ENCODE data around the gene ZNF366.

The ZNF366 gene

DNA sequence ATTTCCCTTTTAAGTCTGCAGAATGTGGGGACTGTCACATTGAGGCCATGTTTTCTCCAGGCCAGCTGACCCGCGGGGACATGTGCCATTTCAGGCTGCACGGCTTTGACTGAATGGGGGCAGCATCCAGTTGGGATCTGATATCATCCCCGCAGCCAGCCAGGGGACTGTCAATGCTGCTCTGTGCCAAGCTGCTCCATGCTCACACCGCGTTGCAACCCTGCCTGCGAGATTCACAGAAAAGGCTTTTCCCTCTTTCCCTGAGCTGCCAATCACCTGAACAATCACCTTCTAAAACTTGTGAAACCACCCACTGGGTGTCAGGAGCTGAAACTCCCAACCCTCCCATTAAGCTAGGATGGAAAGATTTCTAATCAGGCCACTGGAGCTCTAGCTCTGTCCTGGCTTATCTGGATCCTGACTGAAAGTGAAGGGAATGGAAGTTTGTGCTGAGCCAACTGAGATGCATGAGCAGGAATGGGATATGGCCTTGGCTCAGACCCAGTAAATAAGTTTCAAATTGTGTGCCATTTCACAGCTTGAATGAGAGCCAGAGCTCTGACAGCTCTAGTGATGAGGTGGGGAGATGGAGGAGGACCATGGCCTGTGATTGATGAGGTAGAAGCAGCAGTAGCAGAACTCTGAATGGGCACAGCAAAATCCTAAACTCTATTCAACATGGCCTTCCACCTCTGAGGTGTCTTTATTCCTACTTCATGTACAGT, 34.5 kb upstream of the ZNF366 start:
- no peak overlapping the region for H3K4me3 ChIP-seq (ENCODE audit: low read depth, low read length)
- no peaks in the 10 kb centered on the region for H3K27me3 ChIP-seq (ENCODE audit: control insufficient read depth, insufficient read depth, low read length)
- TF ChIP-seq, protein P1, sequence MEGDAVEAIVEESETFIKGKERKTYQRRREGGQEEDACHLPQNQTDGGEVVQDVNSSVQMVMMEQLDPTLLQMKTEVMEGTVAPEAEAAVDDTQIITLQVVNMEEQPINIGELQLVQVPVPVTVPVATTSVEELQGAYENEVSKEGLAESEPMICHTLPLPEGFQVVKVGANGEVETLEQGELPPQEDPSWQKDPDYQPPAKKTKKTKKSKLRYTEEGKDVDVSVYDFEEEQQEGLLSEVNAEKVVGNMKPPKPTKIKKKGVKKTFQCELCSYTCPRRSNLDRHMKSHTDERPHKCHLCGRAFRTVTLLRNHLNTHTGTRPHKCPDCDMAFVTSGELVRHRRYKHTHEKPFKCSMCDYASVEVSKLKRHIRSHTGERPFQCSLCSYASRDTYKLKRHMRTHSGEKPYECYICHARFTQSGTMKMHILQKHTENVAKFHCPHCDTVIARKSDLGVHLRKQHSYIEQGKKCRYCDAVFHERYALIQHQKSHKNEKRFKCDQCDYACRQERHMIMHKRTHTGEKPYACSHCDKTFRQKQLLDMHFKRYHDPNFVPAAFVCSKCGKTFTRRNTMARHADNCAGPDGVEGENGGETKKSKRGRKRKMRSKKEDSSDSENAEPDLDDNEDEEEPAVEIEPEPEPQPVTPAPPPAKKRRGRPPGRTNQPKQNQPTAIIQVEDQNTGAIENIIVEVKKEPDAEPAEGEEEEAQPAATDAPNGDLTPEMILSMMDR (IDR thresholded peaks at IDR 0.05), result no peak
- H3K9ac ChIP-seq, result no peak overlapping the region
- H3K79me2 ChIP-seq, result no peaks in the 10 kb centered on the region
- no peak overlapping the region for H3K27ac ChIP-seq
- H2AFZ ChIP-seq, result peak overlapping the region; percentile 72
- no peaks in the 10 kb centered on the region for H3K36me3 ChIP-seq (ENCODE audit: control insufficient read depth, insufficient read depth, low read length)
- peaks cover 9% of the 10 kb centered on the region for H3K4me1 ChIP-seq
- no peak overlapping the region for H3K4me2 ChIP-seq (ENCODE audit: low read length)
- H3K9me3 ChIP-seq (ENCODE audit: control insufficient read depth, low read length), result no peaks in the 10 kb centered on the region

DNA sequence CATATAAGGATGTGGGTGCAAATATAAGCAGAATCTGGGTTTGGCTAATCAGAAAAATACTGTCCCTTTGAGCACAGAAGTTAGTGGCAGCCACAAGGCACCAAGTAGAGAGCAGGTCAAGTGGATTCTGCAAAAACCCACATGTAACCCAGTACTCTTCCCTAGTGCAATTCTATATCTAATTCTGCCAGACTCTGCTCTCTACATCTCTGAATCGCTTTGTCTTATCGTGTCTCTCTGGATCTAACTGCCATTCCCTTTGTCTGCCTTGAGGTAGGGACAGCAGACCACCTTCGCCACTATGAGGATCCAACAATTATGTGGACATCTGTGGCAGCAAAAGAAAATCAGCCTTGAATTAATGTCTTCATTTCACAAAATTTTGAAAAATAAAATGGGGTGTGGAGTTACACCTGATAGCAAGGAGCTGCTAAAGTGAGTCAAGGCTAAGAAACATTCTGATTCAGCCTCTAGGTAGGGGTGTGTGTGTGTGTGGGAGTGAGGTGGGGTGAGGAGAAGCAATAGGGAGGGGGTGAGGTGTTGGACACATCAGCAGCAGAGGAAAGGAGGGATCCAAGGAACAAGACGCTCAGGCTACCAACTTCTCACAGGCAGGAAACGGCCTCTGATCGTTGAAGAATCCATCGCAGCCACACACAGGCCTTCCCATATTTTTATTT, 33.7 kb upstream of the ZNF366 start:
- Histone ChIP-seq H3K4me3 (ENCODE audit: low read depth, low read length) (no peak overlapping the region), H3K9ac (no peak overlapping the region), H3K4me1 (peaks cover 9% of the 10 kb centered on the region), H3K79me2 (no peaks in the 10 kb centered on the region), H2AFZ (peak overlapping the region; percentile 72), H3K36me3 (ENCODE audit: control insufficient read depth, insufficient read depth, low read length) (no peaks in the 10 kb centered on the region), H3K9me3 (ENCODE audit: control insufficient read depth, low read length) (no peaks in the 10 kb centered on the region), H3K27me3 (ENCODE audit: control insufficient read depth, insufficient read depth, low read length) (no peaks in the 10 kb centered on the region), H3K4me2 (ENCODE audit: low read length) (no peak overlapping the region), H3K27ac (no peak overlapping the region)
- TF ChIP-seq, protein P1 (IDR thresholded peaks at IDR 0.05), result no peak

DNA sequence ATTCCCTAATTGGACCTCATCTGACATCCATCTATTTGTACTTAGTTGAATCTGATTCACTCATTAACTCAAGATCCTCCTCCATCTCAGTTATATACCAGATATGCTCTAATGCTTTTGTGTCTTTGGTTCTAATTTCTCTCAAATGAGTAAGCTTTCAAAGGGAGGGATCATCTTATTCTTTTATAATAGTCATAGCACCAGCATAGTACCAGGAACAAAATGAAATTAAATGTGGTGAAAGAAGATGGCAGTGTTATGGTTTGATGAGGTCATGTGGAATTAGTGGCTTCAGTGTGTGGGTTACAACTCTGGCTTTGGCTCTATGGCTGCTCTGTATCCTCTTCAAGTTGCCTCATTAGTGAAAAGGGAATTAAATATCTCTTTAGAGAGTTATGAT, 32.5 kb upstream of the ZNF366 start:
- TF ChIP-seq, protein P1 (IDR thresholded peaks at IDR 0.05), result no peak
- Histone ChIP-seq H3K4me3 (ENCODE audit: low read depth, low read length) (no peak overlapping the region), H3K9me3 (ENCODE audit: control insufficient read depth, low read length) (no peaks in the 10 kb centered on the region), H3K27me3 (ENCODE audit: control insufficient read depth, insufficient read depth, low read length) (no peaks in the 10 kb centered on the region), H3K79me2 (no peaks in the 10 kb centered on the region), H3K4me2 (ENCODE audit: low read length) (no peak overlapping the region), H3K9ac (no peak overlapping the region), H3K27ac (no peak overlapping the region), H3K4me1 (peaks cover 9% of the 10 kb centered on the region), H2AFZ (no peak overlapping the region), H3K36me3 (ENCODE audit: control insufficient read depth, insufficient read depth, low read length) (no peaks in the 10 kb centered on the region)

DNA sequence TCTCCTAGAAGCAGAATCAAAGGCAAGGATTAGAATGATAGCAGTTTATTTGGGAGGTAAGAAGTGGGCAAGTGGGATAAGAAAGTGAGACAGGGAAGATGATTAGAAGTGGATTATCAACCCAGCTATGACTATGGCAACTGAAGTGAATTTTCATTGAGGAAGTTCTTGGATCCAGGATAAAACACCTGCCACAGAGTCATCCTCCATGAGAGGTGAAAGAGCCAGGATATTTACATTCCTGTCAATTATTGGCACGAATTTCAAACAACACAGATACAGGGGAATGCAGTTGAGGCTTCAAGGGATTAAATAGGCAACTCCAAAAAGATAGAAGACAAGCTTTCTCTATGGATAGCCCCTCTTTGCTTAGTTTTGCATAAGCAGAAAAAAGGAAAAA, 31.8 kb upstream of the ZNF366 start:
- Histone ChIP-seq H3K79me2 (no peaks in the 10 kb centered on the region), H3K4me3 (ENCODE audit: low read depth, low read length) (no peak overlapping the region), H3K27ac (no peak overlapping the region), H3K27me3 (ENCODE audit: control insufficient read depth, insufficient read depth, low read length) (no peaks in the 10 kb centered on the region), H3K4me2 (ENCODE audit: low read length) (no peak overlapping the region), H3K36me3 (ENCODE audit: control insufficient read depth, insufficient read depth, low read length) (no peaks in the 10 kb centered on the region), H3K9ac (no peak overlapping the region), H2AFZ (no peak overlapping the region), H3K9me3 (ENCODE audit: control insufficient read depth, low read length) (no peaks in the 10 kb centered on the region), H3K4me1 (peaks cover 9% of the 10 kb centered on the region)
- TF ChIP-seq, protein P1 (IDR thresholded peaks at IDR 0.05), result no peak
